RWPE2 (cell line): Measurements from ENCODE around the gene HSPA8.

Experiments
- ATAC-seq: fragments of 200-7000 bp; cut with Tn5 transposase; 3 replicates; pipeline ENCODE4 v1.9.1; 2021; ENCODE audit warnings: low read depth
- DNase-seq: peaks from one replicate; pipeline ENCODE4 v3.0.0-alpha.2; 2020; ENCODE audit warnings: low spot score
- H3K27ac ChIP-seq: fragments of 450-650 bp; 2 replicates; pipeline ENCODE4 v1.5.1; 2017; ENCODE audit warnings: mild to moderate bottlenecking; ENCODE audit not compliant: poor library complexity, severe bottlenecking
- H3K27me3 ChIP-seq: fragments of 250-450 bp; sonication (Bioruptor Pico); 2 replicates; pipeline ENCODE4 v1.5.1; 2021; ENCODE audit warnings: mild to moderate bottlenecking, moderate library complexity; ENCODE audit not compliant: insufficient read depth, poor library complexity, severe bottlenecking
- H3K36me3 ChIP-seq: fragments of 250-450 bp; sonication (Bioruptor Pico); 2 replicates; pipeline ENCODE4 v1.5.1; 2020; ENCODE audit warnings: low read depth, mild to moderate bottlenecking, moderate library complexity
- H3K4me1 ChIP-seq: fragments of 250-450 bp; sonication (Bioruptor Pico); 2 replicates; pipeline ENCODE4 v1.5.1; 2021; ENCODE audit warnings: mild to moderate bottlenecking, moderate library complexity; ENCODE audit not compliant: insufficient read depth, poor library complexity, severe bottlenecking
- H3K4me3 ChIP-seq: fragments of 250-450 bp; sonication (Bioruptor Pico); 2 replicates; pipeline ENCODE4 v1.5.1; 2021; ENCODE audit warnings: mild to moderate bottlenecking, moderate library complexity; ENCODE audit not compliant: severe bottlenecking
- H3K9me3 ChIP-seq: fragments of 250-450 bp; sonication (Bioruptor Pico); 2 replicates; pipeline ENCODE4 v1.5.1; 2021; ENCODE audit warnings: mild to moderate bottlenecking, moderate library complexity; ENCODE audit not compliant: severe bottlenecking
- TF ChIP-seq, protein P1 (sequence below): fragments of 450-650 bp; IDR thresholded peaks from one replicate; pipeline ENCODE4 v1.5.1; 2017; ENCODE audit warnings: mild to moderate bottlenecking, moderate library complexity; ENCODE audit not compliant: poor library complexity, severe bottlenecking

Gene HSPA8

GRCh38 chr11:123047266-123047946 lies 14.5 kb downstream of the HSPA8 start:
- Histone ChIP-seq H3K27me3 (no peaks in the 10 kb centered on the region), H3K36me3 (no peaks in the 10 kb centered on the region), H3K4me3 (no peak overlapping the region), H3K4me1 (no peaks in the 10 kb centered on the region), H3K27ac (no peak overlapping the region), H3K9me3 (no peaks in the 10 kb centered on the region)
- TF ChIP-seq, protein P1, sequence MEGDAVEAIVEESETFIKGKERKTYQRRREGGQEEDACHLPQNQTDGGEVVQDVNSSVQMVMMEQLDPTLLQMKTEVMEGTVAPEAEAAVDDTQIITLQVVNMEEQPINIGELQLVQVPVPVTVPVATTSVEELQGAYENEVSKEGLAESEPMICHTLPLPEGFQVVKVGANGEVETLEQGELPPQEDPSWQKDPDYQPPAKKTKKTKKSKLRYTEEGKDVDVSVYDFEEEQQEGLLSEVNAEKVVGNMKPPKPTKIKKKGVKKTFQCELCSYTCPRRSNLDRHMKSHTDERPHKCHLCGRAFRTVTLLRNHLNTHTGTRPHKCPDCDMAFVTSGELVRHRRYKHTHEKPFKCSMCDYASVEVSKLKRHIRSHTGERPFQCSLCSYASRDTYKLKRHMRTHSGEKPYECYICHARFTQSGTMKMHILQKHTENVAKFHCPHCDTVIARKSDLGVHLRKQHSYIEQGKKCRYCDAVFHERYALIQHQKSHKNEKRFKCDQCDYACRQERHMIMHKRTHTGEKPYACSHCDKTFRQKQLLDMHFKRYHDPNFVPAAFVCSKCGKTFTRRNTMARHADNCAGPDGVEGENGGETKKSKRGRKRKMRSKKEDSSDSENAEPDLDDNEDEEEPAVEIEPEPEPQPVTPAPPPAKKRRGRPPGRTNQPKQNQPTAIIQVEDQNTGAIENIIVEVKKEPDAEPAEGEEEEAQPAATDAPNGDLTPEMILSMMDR: no peak
- DNase-seq (no peak), ATAC-seq (no peak)

- H3K36me3 ChIP-seq: no peaks in the 10 kb centered on the region
- H3K9me3 ChIP-seq: no peaks in the 10 kb centered on the region
- H3K4me1 ChIP-seq: no peaks in the 10 kb centered on the region
- H3K27me3 ChIP-seq: no peaks in the 10 kb centered on the region
- H3K4me3 ChIP-seq: no peak overlapping the region
- DNase-seq (no peak), ATAC-seq (0 out of 3 replicates have a peak, but pooled peaks have one; percentile 19)
- no peak overlapping the region for H3K27ac ChIP-seq
- TF ChIP-seq, protein P1: no peak
Observed at GRCh38 chr11:123046473-123047259, 15.3 kb downstream of the HSPA8 start.

DNA sequence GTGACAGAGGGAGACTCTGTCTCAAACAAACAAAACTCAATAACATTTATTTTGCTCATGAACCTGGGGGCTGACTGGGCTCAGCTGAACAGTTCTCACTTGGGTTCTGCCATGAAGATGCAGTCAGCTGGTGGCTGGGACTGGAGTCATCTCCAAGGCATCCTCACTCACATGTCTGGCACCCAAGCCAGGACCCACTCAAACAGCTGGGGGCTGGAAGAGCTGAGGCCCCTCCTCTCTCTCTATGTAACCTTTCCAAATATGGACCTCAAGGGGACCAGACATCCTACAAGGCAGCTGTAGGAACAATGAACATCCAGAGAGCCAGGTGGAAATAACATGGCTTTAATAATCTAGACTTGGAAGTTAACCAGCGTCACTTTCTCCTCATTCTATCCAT lies 16.8 kb downstream of the HSPA8 start:
- no peak overlapping the region for H3K4me3 ChIP-seq
- DNase-seq (no peak), ATAC-seq (no peak)
- no peaks in the 10 kb centered on the region for H3K36me3 ChIP-seq
- no peaks in the 10 kb centered on the region for H3K27me3 ChIP-seq
- H3K9me3 ChIP-seq: no peaks in the 10 kb centered on the region
- TF ChIP-seq, protein P1: no peak
- no peak overlapping the region for H3K27ac ChIP-seq
- no peaks in the 10 kb centered on the region for H3K4me1 ChIP-seq

GRCh38 chr11:123041185-123041584 lies 20.8 kb downstream of the HSPA8 start:
- H3K4me3 ChIP-seq: no peak overlapping the region
- H3K9me3 ChIP-seq: no peaks in the 10 kb centered on the region
- H3K27ac ChIP-seq: no peak overlapping the region
- TF ChIP-seq, protein P1: no peak
- no peaks in the 10 kb centered on the region for H3K27me3 ChIP-seq
- H3K36me3 ChIP-seq: no peaks in the 10 kb centered on the region
- no peak for DNase-seq
- no peak for ATAC-seq
- no peaks in the 10 kb centered on the region for H3K4me1 ChIP-seq

GRCh38 chr11:123040111-123040432 lies 21.9 kb downstream of the HSPA8 start:
- TF ChIP-seq, protein P1: no peak
- H3K27me3 ChIP-seq: no peaks in the 10 kb centered on the region
- H3K27ac ChIP-seq: no peak overlapping the region
- no peak overlapping the region for H3K4me3 ChIP-seq
- no peaks in the 10 kb centered on the region for H3K36me3 ChIP-seq
- H3K9me3 ChIP-seq: no peaks in the 10 kb centered on the region
- DNase-seq: no peak
- no peaks in the 10 kb centered on the region for H3K4me1 ChIP-seq
- no peak for ATAC-seq
